Chondrocyte (in vitro differentiated cells): ENCODE data around the gene CEACAM21. TPM values are rescaled to one million over a fixed set of nuclear protein-coding genes. Genes with fewer than 3 reads are reported as not detected.

Source experiments
- DNase-seq: peaks from one replicate; pipeline ENCODE4 v3.0.0; 2021; ENCODE audit warnings: mixed read lengths, low spot score
- H3K27ac Mint-ChIP-seq: one replicate; pipeline ENCODE4 v1.8.0; 2021; ENCODE audit warnings: mild to moderate bottlenecking, moderate library complexity, mixed read lengths; ENCODE audit not compliant: unreplicated experiment
- H3K27me3 Mint-ChIP-seq: 2 replicates; pipeline ENCODE4 v1.8.0; 2021; ENCODE audit warnings: low read depth, mixed read lengths
- H3K36me3 Mint-ChIP-seq: 2 replicates; pipeline ENCODE4 v1.8.0; 2021; ENCODE audit warnings: low read depth, mixed read lengths
- H3K4me1 Mint-ChIP-seq: 2 replicates; pipeline ENCODE4 v1.8.0; 2021; ENCODE audit warnings: low read depth, mild to moderate bottlenecking, mixed read lengths
- H3K4me3 Mint-ChIP-seq: one replicate; pipeline ENCODE4 v1.8.0; 2021; ENCODE audit warnings: mild to moderate bottlenecking, moderate library complexity, mixed read lengths; ENCODE audit not compliant: unreplicated experiment
- H3K9me3 Mint-ChIP-seq: 2 replicates; pipeline ENCODE4 v1.8.0; 2021; ENCODE audit warnings: low read depth, mixed read lengths
- CTCF ChIP-seq: fragments of 200-600 bp; sonication (generic); IDR thresholded peaks from 2 replicates; pipeline ENCODE4 v1.5.0; 2021; ENCODE audit warnings: antibody characterized with exemption, mild to moderate bottlenecking, moderate library complexity
- total RNA-seq: library from RNA; stranded (reverse); gene quantifications from 3 replicates; pipeline ENCODE4 v1.2.1, GENCODE V29; 2021

Gene CEACAM21
- total RNA-seq, 1 donor from 2014 or later = not detected

- H3K9me3 Mint-ChIP-seq = peaks cover 32% of the 10 kb centered on the region
- TF ChIP-seq CTCF = no peak
- DNase-seq = no peak
- no peak overlapping the region for H3K27ac Mint-ChIP-seq
- H3K4me3 Mint-ChIP-seq = no peak overlapping the region
- no peaks in the 10 kb centered on the region for H3K36me3 Mint-ChIP-seq
- H3K27me3 Mint-ChIP-seq = peaks cover 3% of the 10 kb centered on the region
- H3K4me1 Mint-ChIP-seq = no peaks in the 10 kb centered on the region
Observed at GRCh38 chr19:41584931-41585330, 9.0 kb downstream of the CEACAM21 start.

GRCh38 chr19:41586064-41586463 lies 10.1 kb downstream of the CEACAM21 start:
- DNase-seq = no peak
- H3K9me3 Mint-ChIP-seq = peaks cover 25% of the 10 kb centered on the region
- no peak overlapping the region for H3K27ac Mint-ChIP-seq
- peaks cover 3% of the 10 kb centered on the region for H3K27me3 Mint-ChIP-seq
- no peaks in the 10 kb centered on the region for H3K4me1 Mint-ChIP-seq
- no peak overlapping the region for H3K4me3 Mint-ChIP-seq
- TF ChIP-seq CTCF = no peak
- H3K36me3 Mint-ChIP-seq = no peaks in the 10 kb centered on the region

- Mint-ChIP-seq H3K27me3 (peaks cover 3% of the 10 kb centered on the region), H3K4me1 (no peaks in the 10 kb centered on the region), H3K9me3 (peaks cover 14% of the 10 kb centered on the region), H3K36me3 (no peaks in the 10 kb centered on the region), H3K27ac (no peak overlapping the region), H3K4me3 (no peak overlapping the region)
- TF ChIP-seq CTCF = no peak
- peak; percentile 77 for DNase-seq
Observed at GRCh38 chr19:41587101-41587837, 11.3 kb downstream of the CEACAM21 start.

GRCh38 chr19:41587838-41588210 lies 11.9 kb downstream of the CEACAM21 start:
- Mint-ChIP-seq H3K36me3 (no peaks in the 10 kb centered on the region), H3K4me1 (no peaks in the 10 kb centered on the region), H3K27ac (no peak overlapping the region), H3K4me3 (no peak overlapping the region), H3K27me3 (peaks cover 3% of the 10 kb centered on the region), H3K9me3 (peaks cover 12% of the 10 kb centered on the region)
- TF ChIP-seq CTCF = no peak
- no peak for DNase-seq

GRCh38 chr19:41588497-41589209 lies 12.7 kb downstream of the CEACAM21 start:
- peak; percentile 28 for DNase-seq
- H3K9me3 Mint-ChIP-seq = peaks cover 9% of the 10 kb centered on the region
- H3K36me3 Mint-ChIP-seq = no peaks in the 10 kb centered on the region
- TF ChIP-seq CTCF = no peak
- H3K4me3 Mint-ChIP-seq = no peak overlapping the region
- peaks cover 5% of the 10 kb centered on the region for H3K27me3 Mint-ChIP-seq
- H3K4me1 Mint-ChIP-seq = no peaks in the 10 kb centered on the region
- no peak overlapping the region for H3K27ac Mint-ChIP-seq
